Measurements from ENCODE around the gene RAD51B. TPM values are rescaled to one million over a fixed set of nuclear protein-coding genes. Genes with fewer than 3 reads are reported as not detected.

The RAD51B gene
- total and polyA plus RNA-seq, 9 of the 15 experiments (the other 6 are each of a cell fraction or from before 2014, with no cell fraction given): 8.5 to 17.3 (median 11.3) TPM

DNA sequence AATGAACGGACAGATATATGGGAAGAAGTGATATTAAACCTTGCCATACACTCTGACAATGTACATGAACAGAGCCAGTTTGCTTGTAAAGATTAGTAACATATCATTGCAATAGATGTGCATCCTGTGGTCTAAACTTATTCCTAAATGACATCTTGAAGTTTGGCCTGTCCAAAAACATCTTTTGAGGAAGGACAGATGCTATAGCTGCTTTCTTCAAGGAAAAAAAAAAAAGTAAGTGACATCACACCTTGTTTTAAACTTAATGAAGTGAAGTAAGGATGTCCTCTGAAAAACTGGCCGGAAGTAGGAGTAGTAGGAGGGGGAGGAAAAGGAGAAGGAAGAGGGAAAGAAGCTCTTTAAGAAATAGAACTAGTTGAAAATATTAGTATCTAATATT lies 132.8 kb downstream of the RAD51B start (continued):
- TF ChIP-seq U2AF2 (optimal IDR thresholded peaks at IDR 0.05; ENCODE audit: low read depth, low read length): no peak
- TF ChIP-seq, protein P1, sequence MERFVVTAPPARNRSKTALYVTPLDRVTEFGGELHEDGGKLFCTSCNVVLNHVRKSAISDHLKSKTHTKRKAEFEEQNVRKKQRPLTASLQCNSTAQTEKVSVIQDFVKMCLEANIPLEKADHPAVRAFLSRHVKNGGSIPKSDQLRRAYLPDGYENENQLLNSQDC (CRISPR knock-in tag; IDR thresholded peaks at IDR 0.05): no peak
- TF ChIP-seq ZBTB7A (IDR thresholded peaks at IDR 0.05; ENCODE audit: borderline replicate concordance, control insufficient read depth, low read depth, low read length): no peak
- no peak for TF ChIP-seq NR2C1 (IDR thresholded peaks at IDR 0.05)
- TF ChIP-seq NR2C1 (tag; IDR thresholded peaks at IDR 0.05): no peak
- TF ChIP-seq TFAM (CRISPR knock-in tag; conservative IDR thresholded peaks at IDR 0.05): no peak
- TF ChIP-seq, protein P2, sequence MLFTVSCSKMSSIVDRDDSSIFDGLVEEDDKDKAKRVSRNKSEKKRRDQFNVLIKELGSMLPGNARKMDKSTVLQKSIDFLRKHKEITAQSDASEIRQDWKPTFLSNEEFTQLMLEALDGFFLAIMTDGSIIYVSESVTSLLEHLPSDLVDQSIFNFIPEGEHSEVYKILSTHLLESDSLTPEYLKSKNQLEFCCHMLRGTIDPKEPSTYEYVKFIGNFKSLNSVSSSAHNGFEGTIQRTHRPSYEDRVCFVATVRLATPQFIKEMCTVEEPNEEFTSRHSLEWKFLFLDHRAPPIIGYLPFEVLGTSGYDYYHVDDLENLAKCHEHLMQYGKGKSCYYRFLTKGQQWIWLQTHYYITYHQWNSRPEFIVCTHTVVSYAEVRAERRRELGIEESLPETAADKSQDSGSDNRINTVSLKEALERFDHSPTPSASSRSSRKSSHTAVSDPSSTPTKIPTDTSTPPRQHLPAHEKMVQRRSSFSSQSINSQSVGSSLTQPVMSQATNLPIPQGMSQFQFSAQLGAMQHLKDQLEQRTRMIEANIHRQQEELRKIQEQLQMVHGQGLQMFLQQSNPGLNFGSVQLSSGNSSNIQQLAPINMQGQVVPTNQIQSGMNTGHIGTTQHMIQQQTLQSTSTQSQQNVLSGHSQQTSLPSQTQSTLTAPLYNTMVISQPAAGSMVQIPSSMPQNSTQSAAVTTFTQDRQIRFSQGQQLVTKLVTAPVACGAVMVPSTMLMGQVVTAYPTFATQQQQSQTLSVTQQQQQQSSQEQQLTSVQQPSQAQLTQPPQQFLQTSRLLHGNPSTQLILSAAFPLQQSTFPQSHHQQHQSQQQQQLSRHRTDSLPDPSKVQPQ (CRISPR knock-in tag; IDR thresholded peaks at IDR 0.05; ENCODE audit: borderline replicate concordance): no peak

DNA sequence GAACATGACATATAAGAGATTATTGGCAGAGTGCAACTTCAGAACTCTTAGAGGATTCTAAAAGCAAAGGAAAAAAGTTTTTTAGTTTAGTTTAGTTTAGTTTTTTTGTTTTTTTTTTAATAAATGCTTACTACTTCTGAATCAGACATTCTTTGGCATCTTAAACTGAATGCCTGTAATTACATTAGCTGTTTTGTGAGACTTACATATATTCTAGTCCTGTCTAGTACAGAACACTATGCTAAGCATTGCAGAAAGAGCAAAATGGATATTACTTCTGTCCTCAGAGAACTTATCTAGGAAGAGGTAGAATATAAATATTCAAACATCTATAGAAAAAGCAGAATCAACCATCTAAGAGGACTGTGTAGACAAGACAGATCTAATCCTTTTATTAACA lies 133.2 kb downstream of the RAD51B start:
- in situ Hi-C loops (cut with MboI): no loop called here
- Histone ChIP-seq H2AFZ (ENCODE audit: low read depth, low read length) (no peak overlapping the region), H3K9me1 (ENCODE audit: control insufficient read depth, insufficient read depth, low read length) (no peaks in the 10 kb centered on the region), H3K4me3 (no peak overlapping the region), H3K4me1 (replicated peaks in 1 of 2; ENCODE audit: control insufficient read depth in 2 of 2, insufficient read depth in 2 of 2, low read length in 2 of 2) (no peaks in the 10 kb centered on the region), H3K4me2 (ENCODE audit: insufficient read depth, low read length) (no peak overlapping the region), H3K79me2 (ENCODE audit: control insufficient read depth, insufficient read depth, low read length) (no peaks in the 10 kb centered on the region), H3K27me3 (ENCODE audit: control insufficient read depth in 2 of 2, insufficient read depth in 2 of 2, low read length in 2 of 2) (no peaks in the 10 kb centered on the region), H3K36me3 (ENCODE audit: control insufficient read depth, insufficient read depth, low read length) (no peaks in the 10 kb centered on the region), H3K27ac (ENCODE audit: extremely low read depth, low read depth, low read length) (no peak overlapping the region), H3K9me3 (replicated peaks; ENCODE audit: control insufficient read depth, insufficient read depth, low read depth, low read length) (no peaks in the 10 kb centered on the region), H4K20me1 (replicated peaks; ENCODE audit: control insufficient read depth, insufficient read depth, low read length) (no peaks in the 10 kb centered on the region), H3K9ac (ENCODE audit: insufficient read depth in 1 of 2, low read depth in 2 of 2, low read length in 2 of 2) (no peak overlapping the region)
- ATAC-seq (no peak), DNase-seq (ENCODE audit: extremely low read depth in 1 of 4, low spot score in 3 of 4) (no peak), FAIRE-seq (no peak)
- ChIA-PET CTCF (ENCODE audit: low intra/inter-chr PET ratio) (no interaction called here), POLR2A (no interaction called here)
- TF ChIP-seq CC2D1A (IDR thresholded peaks at IDR 0.05): no peak
- TF ChIP-seq CBX1 (IDR thresholded peaks at IDR 0.05; ENCODE audit: low read depth): no peak
- TF ChIP-seq THRAP3 (IDR thresholded peaks at IDR 0.05; ENCODE audit: borderline replicate concordance): no peak
- TF ChIP-seq TCF7L2 (IDR thresholded peaks at IDR 0.05; ENCODE audit: low read depth, low read length): no peak
- TF ChIP-seq, protein P3, sequence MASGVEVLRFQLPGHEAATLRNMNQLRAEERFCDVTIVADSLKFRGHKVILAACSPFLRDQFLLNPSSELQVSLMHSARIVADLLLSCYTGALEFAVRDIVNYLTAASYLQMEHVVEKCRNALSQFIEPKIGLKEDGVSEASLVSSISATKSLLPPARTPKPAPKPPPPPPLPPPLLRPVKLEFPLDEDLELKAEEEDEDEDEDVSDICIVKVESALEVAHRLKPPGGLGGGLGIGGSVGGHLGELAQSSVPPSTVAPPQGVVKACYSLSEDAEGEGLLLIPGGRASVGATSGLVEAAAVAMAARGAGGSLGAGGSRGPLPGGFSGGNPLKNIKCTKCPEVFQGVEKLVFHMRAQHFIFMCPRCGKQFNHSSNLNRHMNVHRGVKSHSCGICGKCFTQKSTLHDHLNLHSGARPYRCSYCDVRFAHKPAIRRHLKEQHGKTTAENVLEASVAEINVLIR (CRISPR knock-in tag; IDR thresholded peaks at IDR 0.05): no peak
- no peak for TF ChIP-seq BRD4 (IDR thresholded peaks at IDR 0.05)
- TF ChIP-seq SIN3B (IDR thresholded peaks at IDR 0.05; ENCODE audit: low read depth): no peak
- no TSS peak for BruUV-seq (replicated peaks)
- intact Hi-C loops (cut with micrococcal nuclease): no loop called here

Measured in K562 (cell line).